Muscle of leg (tissue), 11 donors: ENCODE data around the gene GRB7. TPM values are rescaled to one million over a fixed set of nuclear protein-coding genes. Genes with fewer than 3 reads are reported as not detected.

Experiments
- DNase-seq: peaks from one replicate; pipeline ENCODE4 v3.0.0; 2013
- H3K27ac ChIP-seq: one replicate; pipeline ENCODE4 v1.5.1; 2013; ENCODE audit warnings: mild to moderate bottlenecking, low read length, control low read depth
- H3K27me3 ChIP-seq: one replicate; pipeline ENCODE4 v1.6.1; 2013; ENCODE audit warnings: low read length; ENCODE audit not compliant: control insufficient read depth, insufficient read depth
- H3K36me3 ChIP-seq: one replicate; pipeline ENCODE4 v1.6.1; 2013; ENCODE audit warnings: low read length; ENCODE audit not compliant: control insufficient read depth, insufficient read depth
- H3K4me1 ChIP-seq: one replicate; pipeline ENCODE4 v1.6.1; 2013; ENCODE audit warnings: low read length; ENCODE audit not compliant: control insufficient read depth, insufficient read depth
- H3K4me3 ChIP-seq: one replicate; pipeline ENCODE4 v1.5.1; 2013; ENCODE audit warnings: low read length, control low read depth
- H3K9me3 ChIP-seq: replicated peaks from 2 replicates; pipeline ENCODE4 v1.6.1; 2013; ENCODE audit warnings: low read depth, low read length; ENCODE audit not compliant: control insufficient read depth
- WGBS: methylation state at CpG from one replicate; pipeline ENCODE4 v1.1.5; 2013; ENCODE audit warnings: missing lambda C conversion rate; ENCODE audit not compliant: insufficient coverage; 5-methylcytosine and 5-hydroxymethylcytosine counted together
- polyA plus RNA-seq, 8 donors: library from polyadenylated mRNA; unstranded; fragments of 120-200 nt; gene quantifications; one replicate each; pipeline versions ENCODE4 v1.2.1 to v1.2.3, GENCODE V29; 2013; ENCODE audit warnings: inconsistent platforms in 1 of 8, low replicate concordance in 1 of 8; ENCODE audit not compliant: insufficient read length in 8 of 8, insufficient read depth in 1 of 8
- total RNA-seq: library from RNA; stranded (reverse); fragments of 120-200 nt; gene quantifications from one replicate; pipeline ENCODE4 v1.2.4, GENCODE V29; 2013

GRB7 gene
- total and polyA plus RNA-seq, 9 donors, result 0.15 to 3.0 (median 0.56) TPM

DNA sequence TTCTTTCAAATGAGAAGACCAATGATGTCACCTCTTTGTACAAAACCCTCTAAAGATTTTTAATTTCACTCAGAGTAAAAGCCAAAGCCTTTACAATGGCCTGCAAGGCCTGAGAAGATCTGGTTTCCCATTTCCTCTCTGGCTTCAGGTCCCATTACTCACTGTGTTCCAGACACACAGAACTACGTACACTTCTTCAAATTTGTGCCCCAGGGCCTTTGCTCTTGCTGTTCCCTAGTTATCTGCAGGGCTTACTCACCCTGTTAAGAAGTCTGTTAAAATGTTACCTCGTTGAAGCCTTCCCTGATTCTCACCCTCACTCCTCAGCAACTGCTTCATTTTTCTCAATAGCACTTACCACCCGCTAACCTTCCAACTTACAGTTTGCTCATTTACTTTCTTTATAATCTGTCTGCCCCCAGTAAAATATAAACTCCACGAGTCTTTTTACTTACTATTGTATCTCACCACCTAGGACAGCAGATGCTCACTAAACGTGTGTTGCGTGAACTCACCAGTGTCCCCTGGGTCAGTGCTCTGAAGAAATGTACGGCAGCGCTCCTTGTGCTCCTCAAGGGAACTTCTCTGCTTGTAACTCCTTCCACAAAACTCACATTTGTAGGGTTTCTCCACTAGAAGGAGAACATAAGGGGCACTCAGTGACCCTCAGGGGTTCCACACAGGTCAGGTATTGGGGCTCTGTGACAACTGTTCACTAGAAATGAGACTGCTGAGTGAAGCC, 50.2 kb downstream of the GRB7 start:
- no peaks in the 10 kb centered on the region for H3K4me1 ChIP-seq
- no peaks in the 10 kb centered on the region for H3K9me3 ChIP-seq
- no peak overlapping the region for H3K4me3 ChIP-seq
- H3K27me3 ChIP-seq, result peaks cover 4% of the 10 kb centered on the region
- DNase-seq, result no peak
- WGBS, result 71% methylated on average over 8 of the region's 8 CpGs
- no peak overlapping the region for H3K27ac ChIP-seq
- no peaks in the 10 kb centered on the region for H3K36me3 ChIP-seq

DNA sequence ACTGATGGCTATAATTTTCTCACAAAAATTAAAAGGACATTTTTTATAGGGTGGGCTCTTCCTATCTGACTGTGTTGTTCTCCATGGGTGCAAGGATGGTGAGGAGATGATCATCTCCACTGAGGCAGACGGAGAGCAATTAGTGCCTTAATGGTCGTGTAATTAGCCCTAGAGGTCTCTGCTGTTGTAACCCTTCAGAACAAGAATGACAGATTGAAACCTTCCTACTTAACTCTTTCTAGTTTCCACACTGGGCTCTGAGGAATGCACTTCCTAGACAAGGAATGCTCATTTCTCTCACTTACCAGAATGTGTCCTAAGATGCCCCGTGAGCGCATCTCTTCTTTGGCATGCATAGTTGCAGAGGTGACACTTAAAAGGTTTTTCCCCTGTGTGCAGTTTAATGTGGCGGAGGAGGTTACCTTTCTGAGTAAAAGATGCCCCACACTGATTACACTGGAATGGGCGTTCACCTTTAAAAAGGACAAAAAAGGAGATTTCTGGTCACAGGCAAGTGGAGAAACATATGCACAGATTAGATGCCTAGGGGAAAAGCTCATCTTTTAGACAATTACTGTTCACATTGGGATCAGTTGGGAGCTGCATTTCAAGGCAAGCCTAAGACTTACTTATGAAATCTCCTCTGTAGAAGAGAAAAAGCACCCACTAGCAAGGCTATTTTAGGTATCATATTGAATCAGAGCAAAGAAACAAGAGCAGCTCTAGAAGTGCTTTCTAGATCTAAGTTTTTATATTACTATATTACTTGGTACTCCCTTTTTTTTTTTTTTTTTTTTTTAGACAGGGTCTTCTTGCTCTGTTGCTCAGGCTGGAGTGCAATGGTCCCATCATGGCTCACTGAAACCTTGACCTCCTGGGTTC, 53.6 kb downstream of the GRB7 start:
- Histone ChIP-seq H3K27me3 (no peaks in the 10 kb centered on the region), H3K4me1 (no peaks in the 10 kb centered on the region)
- no CpG with 5 or more reads among the region's 6 CpGs for WGBS

DNA sequence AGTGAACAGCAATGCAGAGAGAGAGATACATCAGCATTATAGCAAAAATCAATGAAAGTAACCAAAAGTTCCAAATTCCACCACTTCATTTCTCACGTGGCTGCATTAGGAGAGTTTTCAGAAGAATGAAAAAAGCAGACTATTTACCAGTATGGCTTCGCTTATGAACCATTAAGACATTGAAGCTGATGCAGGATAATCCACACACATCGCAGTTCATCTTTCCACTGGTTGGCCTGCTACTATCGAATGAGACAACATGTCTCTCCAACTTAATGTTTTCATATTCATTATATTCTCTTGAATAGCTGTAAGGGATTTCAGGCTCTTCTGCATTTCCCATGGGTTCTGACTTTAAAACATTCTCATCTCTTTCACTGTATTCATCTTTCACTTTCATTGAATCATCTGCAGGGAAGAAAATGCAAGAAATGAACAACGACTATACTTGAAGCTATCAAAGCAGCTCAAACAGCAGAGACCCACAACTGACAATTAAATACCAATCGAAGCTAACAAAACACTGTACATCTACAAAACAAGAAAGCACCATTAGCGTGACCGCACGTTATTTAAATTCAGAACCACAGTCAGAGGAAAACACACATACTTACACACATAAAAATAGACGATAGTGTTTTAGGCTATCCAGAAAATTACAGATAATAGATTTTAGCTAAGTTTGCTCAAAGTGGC, 54.9 kb downstream of the GRB7 start:
- Histone ChIP-seq H3K36me3 (no peaks in the 10 kb centered on the region), H3K9me3 (no peaks in the 10 kb centered on the region), H3K4me1 (no peaks in the 10 kb centered on the region), H3K27me3 (no peaks in the 10 kb centered on the region), H3K27ac (no peak overlapping the region), H3K4me3 (no peak overlapping the region)
- 67% methylated on average over 1 of the region's 10 CpGs for WGBS
- DNase-seq, result no peak

More for the DNA sequence above, 53.6 kb downstream of the GRB7 start:
- H3K4me3 ChIP-seq, result no peak overlapping the region
- H3K9me3 ChIP-seq, result no peaks in the 10 kb centered on the region
- no peaks in the 10 kb centered on the region for H3K36me3 ChIP-seq
- DNase-seq, result no peak
- H3K27ac ChIP-seq, result no peak overlapping the region

DNA sequence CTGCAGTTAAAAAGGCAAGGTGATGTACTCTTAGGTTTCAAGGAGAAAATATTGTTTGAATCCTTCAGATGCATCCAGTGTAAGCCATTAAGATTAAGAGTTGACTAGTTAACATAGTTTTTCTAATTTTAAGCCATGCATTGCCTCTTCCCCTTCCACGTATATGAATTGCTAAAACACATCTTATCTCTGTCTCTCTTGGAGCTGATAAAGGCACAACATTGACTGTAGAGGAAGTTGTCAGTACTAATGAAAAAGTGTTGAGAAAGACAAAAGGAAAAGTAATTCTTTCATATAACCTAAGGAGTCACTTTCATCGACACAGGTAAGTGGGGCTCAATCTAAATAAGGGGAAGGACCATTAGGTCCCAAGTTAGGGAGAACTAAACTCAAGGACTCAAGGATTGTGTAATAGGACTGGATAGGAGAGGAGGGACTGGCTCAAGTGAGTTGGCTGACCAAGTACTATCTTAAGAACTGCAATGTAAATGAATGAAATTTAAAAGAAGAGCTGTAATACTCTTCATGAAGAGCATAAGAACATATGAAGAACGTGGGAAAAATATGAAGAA, 55.6 kb downstream of the GRB7 start:
- Histone ChIP-seq H3K9me3 (no peaks in the 10 kb centered on the region), H3K36me3 (no peaks in the 10 kb centered on the region), H3K4me3 (no peak overlapping the region), H3K4me1 (no peaks in the 10 kb centered on the region), H3K27ac (no peak overlapping the region), H3K27me3 (no peaks in the 10 kb centered on the region)
- WGBS, result no CpG with 5 or more reads among the region's 3 CpGs
- DNase-seq, result no peak

DNA sequence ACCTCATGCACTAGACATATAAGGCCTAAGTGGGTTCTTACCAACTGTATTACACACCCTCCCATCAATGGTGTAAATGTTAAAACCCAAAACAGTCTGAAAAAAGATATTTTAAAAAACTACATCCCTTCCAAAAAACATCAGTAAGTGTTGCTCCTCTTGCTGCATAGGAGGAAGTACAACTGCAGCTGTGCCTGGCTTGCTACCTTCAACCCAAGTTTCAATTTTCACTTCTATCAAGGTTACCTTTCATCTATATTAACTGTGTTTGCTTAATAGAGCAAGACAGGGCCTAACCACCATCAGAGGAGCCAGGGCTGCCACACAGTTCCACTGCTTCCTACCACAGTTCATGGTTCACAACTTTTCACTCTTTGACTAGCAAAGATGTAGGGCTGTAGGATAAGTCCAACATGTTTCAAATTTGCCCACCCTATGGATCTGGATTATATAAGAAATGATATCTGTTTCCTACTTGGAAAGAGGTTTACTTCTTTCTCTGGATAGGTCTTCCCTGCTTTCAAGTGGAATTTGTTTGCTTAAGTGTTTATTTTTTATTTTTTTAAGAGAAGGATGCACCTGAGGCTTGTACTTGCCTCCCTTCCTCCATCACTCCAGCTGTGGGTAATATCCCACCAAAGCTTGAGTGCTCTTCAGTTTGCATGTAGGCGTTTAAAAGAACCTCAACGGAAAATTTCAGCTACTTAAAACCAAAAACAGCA, 56.7 kb downstream of the GRB7 start:
- no CpG with 5 or more reads among the region's 2 CpGs for WGBS
- Histone ChIP-seq H3K27ac (no peak overlapping the region), H3K4me3 (no peak overlapping the region), H3K9me3 (no peaks in the 10 kb centered on the region), H3K27me3 (no peaks in the 10 kb centered on the region), H3K36me3 (no peaks in the 10 kb centered on the region), H3K4me1 (no peaks in the 10 kb centered on the region)
- DNase-seq, result no peak

Other genes with a start within 250 kb of the GRB7 start
- not detected for gene NEUROD2, start 130.0 kb upstream of the GRB7 start, total RNA-seq
- under 1 TPM in 7 of 8 donors, not detected in 1; 0.01 to 0.11 (median 0.05) TPM for gene NEUROD2, start 130.0 kb upstream of the GRB7 start, polyA plus RNA-seq
- gene PPP1R1B, start 111.0 kb upstream of the GRB7 start, total RNA-seq, result 1.7 TPM
- 1 to 10 TPM in 5 of 8 donors, under 1 TPM in 3; 0.56 to 2.9 (median 1.3) TPM for gene PPP1R1B, start 111.0 kb upstream of the GRB7 start, polyA plus RNA-seq
- 12.5 TPM for gene STARD3, start 100.8 kb upstream of the GRB7 start, total RNA-seq
- gene STARD3, start 100.8 kb upstream of the GRB7 start, polyA plus RNA-seq, result 10 to 100 TPM; 29.1 to 41.5 (median 32.9) TPM
- gene TCAP, start 72.6 kb upstream of the GRB7 start, total RNA-seq, result 286 TPM
- gene TCAP, start 72.6 kb upstream of the GRB7 start, polyA plus RNA-seq, result 100 to 1,000 TPM; 212 to 460 (median 330) TPM
- gene PNMT, start 69.5 kb upstream of the GRB7 start, total RNA-seq, result 3.2 TPM
- gene PNMT, start 69.5 kb upstream of the GRB7 start, polyA plus RNA-seq, result 1 to 10 TPM; 1.7 to 6.6 (median 3.6) TPM
- gene PGAP3, start 49.9 kb upstream of the GRB7 start, total RNA-seq, result 16.0 TPM
- 10 to 100 TPM; 16.6 to 21.0 (median 18.1) TPM for gene PGAP3, start 49.9 kb upstream of the GRB7 start, polyA plus RNA-seq
- 80.4 TPM for gene ERBB2, start 37.9 kb upstream of the GRB7 start, total RNA-seq
- 100 to 1,000 TPM; 114 to 171 (median 124) TPM for gene ERBB2, start 37.9 kb upstream of the GRB7 start, polyA plus RNA-seq
- gene MIEN1, start 7.4 kb upstream of the GRB7 start, total RNA-seq, result 17.9 TPM
- gene MIEN1, start 7.4 kb upstream of the GRB7 start, polyA plus RNA-seq, result 10 to 100 TPM; 17.5 to 23.5 (median 20.9) TPM
- 0.18 TPM for gene IKZF3, start 126.4 kb downstream of the GRB7 start, total RNA-seq
- gene IKZF3, start 126.4 kb downstream of the GRB7 start, polyA plus RNA-seq, result under 1 TPM; 0.09 to 0.38 (median 0.15) TPM
- not detected for gene ZPBP2, start 130.3 kb downstream of the GRB7 start, total RNA-seq
- gene ZPBP2, start 130.3 kb downstream of the GRB7 start, polyA plus RNA-seq, result under 1 TPM in 1 of 8 donors, not detected in 7; 0.09 TPM
- 5.2 TPM for gene GSDMB, start 180.7 kb downstream of the GRB7 start, total RNA-seq
- gene GSDMB, start 180.7 kb downstream of the GRB7 start, polyA plus RNA-seq, result 10 to 100 TPM in 3 of 8 donors, 1 to 10 TPM in 5; 3.9 to 13.7 (median 8.6) TPM
- 55.6 TPM for gene ORMDL3, start 189.7 kb downstream of the GRB7 start, total RNA-seq
- gene ORMDL3, start 189.7 kb downstream of the GRB7 start, polyA plus RNA-seq, result 10 to 100 TPM; 32.7 to 49.8 (median 37.6) TPM
- gene LRRC3C, start 189.8 kb downstream of the GRB7 start, total RNA-seq, result not detected
- gene LRRC3C, start 189.8 kb downstream of the GRB7 start, polyA plus RNA-seq, result under 1 TPM in 1 of 8 donors, not detected in 7; 0.18 TPM
- gene GSDMA, start 225.1 kb downstream of the GRB7 start, total RNA-seq, result 0.22 TPM
- under 1 TPM in 7 of 8 donors, not detected in 1; 0.09 to 0.24 (median 0.16) TPM for gene GSDMA, start 225.1 kb downstream of the GRB7 start, polyA plus RNA-seq
- 67.6 TPM for gene PSMD3, start 242.9 kb downstream of the GRB7 start, total RNA-seq
- 100 to 1,000 TPM in 1 of 8 donors, 10 to 100 TPM in 7; 85.5 to 110 (median 95.0) TPM for gene PSMD3, start 242.9 kb downstream of the GRB7 start, polyA plus RNA-seq